ENCODE results near the gene HDAC10. TPM values are rescaled to one million over a fixed set of nuclear protein-coding genes. Genes with fewer than 3 reads are reported as not detected.
A peak's percentile ranks its signal among the peaks of the same experiment; 100 is the strongest.
"Not testable (repeated sequence)": the region's sequence is repeated elsewhere in the genome, so short reads cannot be mapped to it uniquely, and the experiment has no call there.

Gene HDAC10
- total RNA-seq, 4 donors from 2014 or later = 57.3 to 165 (median 119) TPM

DNA sequence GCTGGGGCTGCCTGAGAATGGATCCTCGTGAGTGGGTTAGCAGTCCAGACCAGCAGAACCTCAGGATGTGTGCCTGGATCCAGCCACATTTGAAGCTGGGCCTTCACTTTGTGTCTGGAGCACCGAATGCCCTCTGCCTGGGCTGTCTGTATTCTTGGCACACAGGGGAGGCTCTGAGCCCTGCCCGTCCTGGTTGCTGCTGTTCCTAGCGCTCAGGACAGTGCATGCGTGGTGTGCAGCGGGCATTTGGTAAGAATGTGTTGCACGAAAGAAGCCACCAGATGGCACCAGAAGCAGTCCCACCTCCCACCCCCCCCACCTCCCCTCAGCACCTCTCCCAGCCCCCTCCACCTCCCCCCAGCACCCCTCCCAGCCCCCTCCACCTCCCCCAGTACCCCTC, 23.2 kb upstream of the HDAC10 start:
- peak in 2 of 3 donors; percentile 60 to 77 for DNase-seq
- Histone ChIP-seq H3K9me3 (no peaks in the 10 kb centered on the region), H3K27me3 (no peaks in the 10 kb centered on the region), H3K27ac (no peak overlapping the region), H3K4me3 (no peak overlapping the region), H3K36me3 (peaks cover 0 to 50% (median 0%) of the 10 kb centered on the region in 3 donors), H3K4me1 (peaks cover 7 to 30% (median 21%) of the 10 kb centered on the region in 4 donors)
- TF ChIP-seq, protein P1, sequence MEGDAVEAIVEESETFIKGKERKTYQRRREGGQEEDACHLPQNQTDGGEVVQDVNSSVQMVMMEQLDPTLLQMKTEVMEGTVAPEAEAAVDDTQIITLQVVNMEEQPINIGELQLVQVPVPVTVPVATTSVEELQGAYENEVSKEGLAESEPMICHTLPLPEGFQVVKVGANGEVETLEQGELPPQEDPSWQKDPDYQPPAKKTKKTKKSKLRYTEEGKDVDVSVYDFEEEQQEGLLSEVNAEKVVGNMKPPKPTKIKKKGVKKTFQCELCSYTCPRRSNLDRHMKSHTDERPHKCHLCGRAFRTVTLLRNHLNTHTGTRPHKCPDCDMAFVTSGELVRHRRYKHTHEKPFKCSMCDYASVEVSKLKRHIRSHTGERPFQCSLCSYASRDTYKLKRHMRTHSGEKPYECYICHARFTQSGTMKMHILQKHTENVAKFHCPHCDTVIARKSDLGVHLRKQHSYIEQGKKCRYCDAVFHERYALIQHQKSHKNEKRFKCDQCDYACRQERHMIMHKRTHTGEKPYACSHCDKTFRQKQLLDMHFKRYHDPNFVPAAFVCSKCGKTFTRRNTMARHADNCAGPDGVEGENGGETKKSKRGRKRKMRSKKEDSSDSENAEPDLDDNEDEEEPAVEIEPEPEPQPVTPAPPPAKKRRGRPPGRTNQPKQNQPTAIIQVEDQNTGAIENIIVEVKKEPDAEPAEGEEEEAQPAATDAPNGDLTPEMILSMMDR (IDR thresholded peaks at IDR 0.05) = peak in 4 of 6 experiments; percentile 11 to 41 (median 34)
- no peak for TF ChIP-seq POLR2A (IDR thresholded peaks at IDR 0.05)

- DNase-seq, H3K4me3 ChIP-seq, H3K27me3 ChIP-seq, H3K27ac ChIP-seq, H3K9me3 ChIP-seq: not testable (repeated sequence)
- H3K4me1 ChIP-seq = peaks cover 7 to 35% (median 21%) of the 10 kb centered on the region in 4 donors
- peaks cover 0 to 44% (median 0%) of the 10 kb centered on the region in 3 donors for H3K36me3 ChIP-seq
These were observed 22.7 kb upstream of the HDAC10 start for GRCh38 chr22:50273781-50274180.

DNA sequence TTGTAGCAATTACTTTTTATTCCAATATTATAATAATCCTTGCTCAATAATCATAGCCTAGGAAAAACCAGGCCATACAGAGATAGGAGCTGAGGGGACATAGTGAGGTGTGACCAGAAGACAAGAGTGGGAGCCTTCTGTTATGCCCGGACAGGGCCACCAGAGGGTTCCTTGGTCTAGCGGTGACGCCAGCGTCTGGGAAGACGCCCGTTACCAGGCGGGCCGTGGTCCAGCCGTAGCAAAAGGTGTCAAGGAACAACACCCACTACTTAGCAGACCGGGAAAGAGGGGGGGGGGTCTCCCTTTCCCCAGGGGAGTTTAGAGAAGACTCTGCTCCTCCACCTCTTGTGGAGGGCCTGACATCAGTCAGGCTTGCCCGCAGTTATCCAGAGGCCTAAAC, 22.3 kb upstream of the HDAC10 start:
- H3K36me3 ChIP-seq = peaks cover 0 to 40% (median 0%) of the 10 kb centered on the region in 3 donors
- not testable (repeated sequence) for H3K27ac ChIP-seq
- peaks cover 7 to 40% (median 21%) of the 10 kb centered on the region in 4 donors for H3K4me1 ChIP-seq

DNA sequence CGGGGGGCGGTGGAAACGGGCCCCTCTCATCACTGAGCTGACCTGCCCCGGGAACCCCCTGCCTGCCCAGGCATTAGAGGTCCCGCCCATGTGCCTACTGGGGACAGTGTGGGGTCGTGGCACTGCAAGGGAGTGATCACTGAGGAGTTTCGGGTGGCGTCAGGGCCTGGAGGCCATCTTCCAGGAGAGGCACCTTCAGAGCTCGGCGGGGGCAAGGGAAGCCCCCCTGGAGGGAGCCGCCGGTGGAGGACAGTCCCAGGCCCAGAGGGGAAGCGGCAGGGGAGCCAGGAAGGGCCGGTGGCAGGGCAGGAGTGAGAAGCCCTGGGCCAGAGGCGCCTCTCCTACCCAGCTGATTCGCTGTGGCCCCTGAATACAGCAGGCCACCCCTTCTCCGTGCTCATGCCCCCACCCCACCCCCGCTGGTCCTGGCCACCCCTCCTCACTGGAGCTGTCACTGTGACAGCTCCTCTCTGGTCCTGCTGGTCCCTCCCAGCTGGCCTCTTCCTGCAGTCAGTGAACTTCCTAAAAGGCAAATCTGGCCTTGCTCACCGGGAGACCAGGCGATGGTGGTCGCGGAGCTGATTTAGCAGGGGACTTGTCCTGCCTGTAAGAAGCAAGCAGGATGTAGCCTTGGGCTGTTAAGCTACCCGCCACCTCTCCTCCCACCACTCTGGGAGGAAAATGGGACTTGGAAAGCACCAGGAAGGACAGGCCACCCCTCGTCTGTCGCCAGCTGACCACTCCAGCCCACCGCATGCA, 21.2 kb upstream of the HDAC10 start:
- H3K36me3 ChIP-seq = peaks cover 0 to 29% (median 0%) of the 10 kb centered on the region in 3 donors
- H3K27me3 ChIP-seq = no peaks in the 10 kb centered on the region
- H3K4me3 ChIP-seq = peak overlapping the region in 2 of 4 donors; percentile 51 to 63
- no peak for TF ChIP-seq POLR2A (IDR thresholded peaks at IDR 0.05)
- TF ChIP-seq, protein P1 (IDR thresholded peaks at IDR 0.05) = no peak
- no peak for DNase-seq
- no peaks in the 10 kb centered on the region for H3K9me3 ChIP-seq
- peak overlapping the region in 1 of 4 donors; percentile 12 for H3K27ac ChIP-seq
- peaks cover 7 to 51% (median 27%) of the 10 kb centered on the region in 4 donors for H3K4me1 ChIP-seq

More for the DNA sequence above, 22.3 kb upstream of the HDAC10 start:
- DNase-seq, H3K4me3 ChIP-seq, H3K27me3 ChIP-seq, H3K9me3 ChIP-seq: not testable (repeated sequence)

DNA sequence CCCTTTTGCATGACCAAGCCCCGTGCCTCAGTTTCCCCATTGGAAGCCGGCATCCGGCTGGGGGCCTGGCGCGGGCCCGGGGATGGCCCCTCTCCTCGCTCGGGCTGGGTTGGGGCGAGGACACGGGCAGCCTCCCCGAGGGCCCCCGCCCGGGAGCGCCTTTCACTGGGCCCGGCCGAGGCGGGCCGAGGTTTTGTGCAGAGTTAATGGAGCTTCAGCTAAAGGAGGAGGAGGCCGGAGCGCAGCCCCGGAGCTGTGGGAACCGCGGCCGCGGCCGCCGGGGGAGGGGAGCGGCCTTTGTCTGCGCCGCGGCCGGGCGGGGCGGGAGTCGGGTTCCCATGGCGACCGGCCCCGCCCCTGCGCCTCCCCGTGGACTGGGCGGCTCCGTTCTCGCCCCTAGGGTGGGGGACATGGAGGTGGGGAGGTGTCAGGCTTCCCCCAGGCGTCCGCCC, 20.5 kb upstream of the HDAC10 start:
- peak overlapping the region in 3 of 4 donors; percentile 51 to 63 (median 55) for H3K4me3 ChIP-seq

DNA sequence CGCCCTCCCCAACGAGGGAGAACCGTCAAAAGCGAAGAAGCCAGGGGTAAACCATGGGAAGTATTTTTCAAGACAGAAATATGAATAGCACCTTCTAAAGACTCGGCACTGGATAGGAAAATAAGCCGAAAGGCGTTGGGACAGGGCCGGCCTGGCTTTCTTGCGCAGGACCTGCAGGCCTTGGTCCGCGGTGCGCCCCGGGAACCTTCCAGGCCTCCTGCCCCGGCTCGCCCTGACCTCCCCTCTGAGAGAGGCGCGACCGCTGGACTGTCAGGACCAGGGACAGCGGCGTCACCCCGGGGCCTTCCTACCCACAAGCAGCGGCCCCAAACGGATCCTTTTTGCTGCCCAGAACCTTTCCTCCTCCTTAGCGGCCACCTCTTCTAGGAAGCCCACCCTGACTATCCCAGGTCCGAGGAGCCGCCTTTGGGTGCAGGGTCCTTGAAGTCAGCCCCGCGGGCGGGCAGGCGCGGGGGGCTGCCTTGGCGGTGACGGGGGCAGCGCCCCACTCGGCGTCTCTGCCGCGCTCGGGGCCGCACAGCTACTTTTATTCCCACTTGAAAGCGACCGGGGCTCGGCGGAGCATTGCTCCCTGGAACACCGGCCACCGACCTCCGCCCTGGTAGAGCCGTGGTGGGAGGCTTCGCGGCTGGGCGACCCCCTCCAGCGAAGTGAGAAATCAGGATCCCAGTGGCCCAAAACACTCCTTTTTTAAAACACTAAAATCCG, 19.8 kb upstream of the HDAC10 start:
- no peaks in the 10 kb centered on the region for H3K9me3 ChIP-seq
- peak overlapping the region in 3 of 4 donors; percentile 30 to 57 (median 36) for H3K27ac ChIP-seq
- peaks cover 0 to 15% (median 0%) of the 10 kb centered on the region in 3 donors for H3K36me3 ChIP-seq
- H3K4me1 ChIP-seq = peaks cover 7 to 55% (median 27%) of the 10 kb centered on the region in 4 donors
- H3K27me3 ChIP-seq = no peaks in the 10 kb centered on the region
- TF ChIP-seq POLR2A (IDR thresholded peaks at IDR 0.05) = no peak
- TF ChIP-seq, protein P1 (IDR thresholded peaks at IDR 0.05) = no peak
- peak; percentile 70 to 84 (median 78) for DNase-seq
- H3K4me3 ChIP-seq = peak overlapping the region; percentile 36 to 63 (median 53)

More for the DNA sequence above, 20.5 kb upstream of the HDAC10 start:
- DNase-seq = peak; percentile 56 to 82 (median 81)
- no peak for TF ChIP-seq POLR2A (IDR thresholded peaks at IDR 0.05)
- TF ChIP-seq, protein P1 (IDR thresholded peaks at IDR 0.05) = peak in 4 of 6 experiments; percentile 9 to 40 (median 32)
- Histone ChIP-seq H3K27me3 (no peaks in the 10 kb centered on the region), H3K27ac (no peak overlapping the region), H3K4me1 (peaks cover 7 to 55% (median 27%) of the 10 kb centered on the region in 4 donors), H3K36me3 (peaks cover 0 to 22% (median 0%) of the 10 kb centered on the region in 3 donors), H3K9me3 (no peaks in the 10 kb centered on the region)
